Activated naive CD8-positive, alpha-beta T cell treated with anti-CD3 and anti-CD28 coated beads, Interleukin-2, amount 50 U/mL, for 24 hours (primary cell): Measurements from ENCODE around the gene CNPY3.
"Not testable (repeated sequence)": the region's sequence is repeated elsewhere in the genome, so short reads cannot be mapped to it uniquely, and the experiment has no call there.

ENCODE experiments used
- ATAC-seq: fragments of 150-1000 bp; cut with Tn5 transposase; one replicate; pipeline ENCODE4 v1.10.0; 2021
- DNase-seq: peaks from one replicate; pipeline ENCODE4 v3.0.0; 2021
- H3K27ac Mint-ChIP-seq: one replicate; pipeline ENCODE4 v1.8.0; 2021; ENCODE audit warnings: mild to moderate bottlenecking, mixed read lengths
- H3K27me3 Mint-ChIP-seq: one replicate; pipeline ENCODE4 v1.8.0; 2021; ENCODE audit warnings: mixed read lengths
- H3K36me3 Mint-ChIP-seq: one replicate; pipeline ENCODE4 v1.8.0; 2021; ENCODE audit warnings: low read depth, mixed read lengths
- H3K4me1 Mint-ChIP-seq: one replicate; pipeline ENCODE4 v1.8.0; 2021; ENCODE audit warnings: mixed read lengths
- H3K4me3 Mint-ChIP-seq: one replicate; pipeline ENCODE4 v1.8.0; 2021; ENCODE audit warnings: mild to moderate bottlenecking, moderate library complexity, mixed read lengths
- H3K9me3 Mint-ChIP-seq: one replicate; pipeline ENCODE4 v1.8.0; 2021; ENCODE audit warnings: mixed read lengths

Gene CNPY3

DNA sequence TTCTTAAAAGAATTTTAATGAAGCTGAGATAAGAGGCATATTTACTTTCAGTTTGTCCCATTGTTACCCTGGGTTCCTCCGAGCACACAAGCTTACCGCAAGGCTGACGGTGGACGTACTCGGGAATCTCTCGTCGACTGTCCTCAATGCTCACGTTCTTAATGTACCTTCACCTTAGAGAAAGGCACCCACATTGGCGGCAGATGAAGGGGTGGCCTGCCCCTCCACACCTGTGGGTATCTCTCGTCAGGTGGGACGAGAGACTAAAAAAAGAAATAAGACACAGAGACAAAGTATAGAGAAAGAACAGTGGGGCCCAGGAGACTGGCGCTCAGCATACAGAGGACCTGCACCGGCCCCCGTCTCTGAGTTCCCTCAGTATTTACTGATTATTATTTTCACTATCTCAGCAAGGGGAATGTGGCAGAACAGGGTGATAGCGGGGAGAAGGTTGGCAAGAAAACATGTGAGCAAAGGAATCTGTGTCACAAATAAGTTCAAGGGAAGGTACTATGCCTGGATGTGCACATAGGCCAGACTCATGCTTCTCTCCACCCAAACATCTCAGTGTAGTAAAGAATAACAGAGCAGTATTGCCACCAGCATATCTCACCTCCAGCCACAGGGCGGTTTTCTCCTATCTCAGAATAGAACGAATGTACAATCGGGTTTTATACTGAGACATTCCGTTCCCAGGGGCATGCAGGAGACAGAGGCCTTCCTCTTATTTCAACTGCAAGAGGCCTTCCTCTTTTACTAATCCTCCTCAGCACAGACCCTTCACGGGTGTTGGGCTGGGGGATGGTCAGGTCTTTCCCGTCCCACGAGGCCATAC is 26.6 kb upstream of the CNPY3 start:
- not testable (repeated sequence) for H3K9me3 Mint-ChIP-seq, H3K27ac Mint-ChIP-seq, H3K4me3 Mint-ChIP-seq, DNase-seq, H3K36me3 Mint-ChIP-seq, H3K27me3 Mint-ChIP-seq, ATAC-seq
- H3K4me1 Mint-ChIP-seq = peaks cover 10% of the 10 kb centered on the region

DNA sequence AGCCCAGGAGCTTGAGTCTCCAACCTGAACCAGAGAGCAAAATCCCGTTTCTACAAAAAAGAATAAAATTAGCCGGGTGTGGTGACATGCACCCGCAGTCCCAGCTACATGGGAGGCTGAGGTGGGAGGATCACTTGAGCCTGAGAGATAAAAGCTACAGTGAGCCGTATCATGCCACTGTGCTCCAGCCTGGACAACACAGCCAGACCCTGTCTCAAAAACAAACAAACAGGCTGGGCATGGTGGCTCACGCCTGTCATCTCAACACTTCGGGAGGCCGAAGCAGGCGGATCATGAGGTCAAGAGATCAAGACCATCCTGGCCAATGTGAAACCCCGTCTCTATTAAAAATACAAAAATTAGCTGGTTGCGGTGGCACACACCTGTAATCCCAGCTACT is 24.8 kb upstream of the CNPY3 start:
- H3K9me3 Mint-ChIP-seq = no peaks in the 10 kb centered on the region
- no peaks in the 10 kb centered on the region for H3K36me3 Mint-ChIP-seq
- peaks cover 8% of the 10 kb centered on the region for H3K4me1 Mint-ChIP-seq
- ATAC-seq = no peak
- DNase-seq = no peak
- no peak overlapping the region for H3K4me3 Mint-ChIP-seq
- H3K27me3 Mint-ChIP-seq = no peaks in the 10 kb centered on the region
- no peak overlapping the region for H3K27ac Mint-ChIP-seq

DNA sequence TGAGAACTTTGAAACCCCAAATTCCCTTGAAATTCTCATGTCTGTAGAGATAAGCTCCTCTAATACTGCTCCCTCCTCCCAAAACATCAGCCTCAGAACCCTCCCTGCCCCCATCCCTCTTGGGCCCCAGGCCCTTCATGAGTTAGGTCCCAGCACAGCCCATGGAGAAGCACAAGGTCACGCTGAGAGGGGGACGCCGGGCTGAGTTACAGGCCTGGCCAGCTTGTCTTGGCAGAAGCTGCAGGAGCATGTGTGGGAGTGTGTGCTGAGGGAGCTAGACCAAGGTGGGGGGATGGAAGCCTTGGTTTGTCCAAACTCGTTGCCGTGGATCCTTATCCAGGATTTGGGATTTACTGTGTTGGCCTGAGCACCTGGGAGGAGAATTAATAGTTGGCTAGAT is 21.9 kb upstream of the CNPY3 start:
- Mint-ChIP-seq H3K9me3 (no peaks in the 10 kb centered on the region), H3K4me1 (peaks cover 3% of the 10 kb centered on the region)

DNA sequence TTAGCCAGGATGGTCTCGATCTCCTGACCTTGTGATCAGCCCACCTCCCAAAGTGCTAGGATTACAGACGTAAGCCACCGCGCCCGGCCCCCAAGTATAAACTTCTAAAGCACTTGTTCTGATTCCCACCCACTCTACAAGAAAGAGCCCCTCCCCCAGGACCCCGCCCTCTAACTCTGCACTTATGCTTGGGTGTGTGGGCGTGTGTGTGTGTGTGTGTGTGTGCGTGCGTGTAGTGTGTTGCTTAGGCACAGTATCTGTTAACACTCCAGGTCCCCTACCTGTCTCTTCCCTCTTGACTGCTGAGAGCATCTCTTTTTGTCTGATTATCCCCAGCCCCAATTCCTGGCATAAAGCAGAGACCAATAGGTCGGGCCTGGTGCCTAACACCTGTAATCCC is 19.4 kb upstream of the CNPY3 start:
- ATAC-seq = no peak
- DNase-seq = no peak
- Mint-ChIP-seq H3K4me1 (peaks cover 3% of the 10 kb centered on the region), H3K36me3 (no peaks in the 10 kb centered on the region), H3K27ac (no peak overlapping the region), H3K9me3 (no peaks in the 10 kb centered on the region), H3K27me3 (peaks cover 17% of the 10 kb centered on the region), H3K4me3 (no peak overlapping the region)

More for the DNA sequence above, 21.9 kb upstream of the CNPY3 start:
- H3K27me3 Mint-ChIP-seq = peaks cover 5% of the 10 kb centered on the region
- no peak for ATAC-seq
- H3K4me3 Mint-ChIP-seq = no peak overlapping the region
- no peak for DNase-seq
- no peaks in the 10 kb centered on the region for H3K36me3 Mint-ChIP-seq
- no peak overlapping the region for H3K27ac Mint-ChIP-seq

DNA sequence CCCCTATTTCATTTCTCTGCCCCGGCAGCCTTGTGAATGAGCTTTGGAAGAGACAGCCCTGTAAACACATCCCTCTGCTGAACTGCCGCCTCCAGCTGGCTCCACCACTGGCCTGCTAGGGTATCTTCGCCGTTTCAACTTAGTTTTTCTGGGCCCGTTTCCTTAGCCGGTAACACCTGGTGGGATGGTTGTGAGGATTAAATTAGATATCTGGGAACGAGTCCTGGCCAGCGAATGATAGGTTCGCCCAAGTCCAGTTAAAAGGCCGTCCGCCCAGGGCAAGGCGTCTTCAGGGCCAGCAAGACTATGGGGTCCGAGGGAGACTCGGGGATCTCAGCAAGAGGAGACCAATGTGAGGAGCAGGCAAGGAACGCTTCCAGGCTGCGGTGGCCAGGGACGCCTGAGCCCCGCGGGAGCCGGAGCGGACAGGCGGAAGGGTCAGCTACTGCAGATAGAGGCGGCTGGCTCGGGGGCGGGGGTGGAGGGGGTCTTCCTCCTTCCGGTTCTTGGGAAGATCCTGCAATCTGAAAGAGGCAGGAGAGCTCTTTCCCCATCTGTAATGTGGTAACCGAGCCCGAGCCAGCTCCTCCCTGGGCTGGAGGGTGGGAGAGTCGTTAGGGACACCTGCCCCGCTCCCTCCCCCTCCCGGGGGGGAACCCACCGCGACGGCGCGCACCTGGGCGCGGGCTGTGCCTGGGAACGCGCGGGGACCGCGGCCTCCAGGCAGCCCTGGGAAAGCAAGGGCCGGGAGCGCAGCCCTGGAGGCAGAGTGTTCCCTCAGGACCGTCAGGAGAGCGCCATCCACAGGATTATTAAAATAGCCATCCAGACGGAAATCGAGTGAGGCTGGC is 17.9 kb upstream of the CNPY3 start:
- Mint-ChIP-seq H3K4me1 (peaks cover 3% of the 10 kb centered on the region), H3K27me3 (peaks cover 17% of the 10 kb centered on the region), H3K36me3 (no peaks in the 10 kb centered on the region), H3K4me3 (peak overlapping the region; percentile 29), H3K9me3 (no peaks in the 10 kb centered on the region), H3K27ac (no peak overlapping the region)
- no peak for DNase-seq
- ATAC-seq = no peak

DNA sequence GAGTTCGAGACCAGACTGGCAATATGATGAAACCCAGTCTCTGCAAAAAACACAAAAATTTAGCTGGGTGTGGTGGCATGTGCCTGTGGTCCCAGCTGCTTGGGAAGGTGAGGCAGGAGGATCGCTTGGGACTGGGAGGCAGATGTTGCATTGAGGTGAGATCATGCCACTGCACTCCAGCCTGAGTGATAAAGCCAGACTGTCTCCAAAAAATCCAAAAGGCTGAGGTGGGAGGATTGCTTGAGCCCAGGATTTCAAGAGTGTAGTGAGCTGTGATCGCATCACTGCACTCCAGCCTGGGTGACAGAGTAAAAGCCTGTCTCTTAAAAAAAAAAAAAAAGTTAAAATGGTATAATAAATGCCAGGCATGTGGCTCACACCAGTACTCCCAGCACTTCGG is 14.7 kb upstream of the CNPY3 start:
- H3K27ac Mint-ChIP-seq = no peak overlapping the region
- H3K27me3 Mint-ChIP-seq = peaks cover 17% of the 10 kb centered on the region
- DNase-seq (no peak), ATAC-seq (no peak)
- H3K36me3 Mint-ChIP-seq = no peaks in the 10 kb centered on the region
- H3K4me3 Mint-ChIP-seq = no peak overlapping the region
- H3K4me1 Mint-ChIP-seq = peaks cover 3% of the 10 kb centered on the region
- no peaks in the 10 kb centered on the region for H3K9me3 Mint-ChIP-seq

DNA sequence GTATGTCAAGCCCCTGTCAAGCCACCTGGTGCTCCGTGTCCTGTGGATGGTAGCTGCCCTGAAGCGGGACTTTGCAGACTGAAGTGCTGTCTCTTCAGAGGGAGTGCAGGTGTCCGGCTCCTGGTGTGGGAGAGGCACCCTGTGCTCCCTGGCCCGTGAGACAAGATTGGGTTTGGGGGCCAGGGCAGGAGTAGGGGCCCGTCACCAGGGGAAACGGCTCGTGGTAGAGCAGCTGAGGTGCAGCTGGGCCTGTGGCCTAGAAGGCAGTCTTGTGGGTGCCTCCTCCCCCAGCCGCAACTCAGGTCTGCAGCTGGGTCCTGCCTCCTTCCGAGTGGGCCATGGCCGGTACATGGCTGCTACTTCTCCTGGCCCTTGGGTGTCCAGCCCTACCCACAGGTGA is 13.5 kb upstream of the CNPY3 start, which contains the start of gene PTCRA:
Gene PTCRA, plus strand, starts transcription at position 322 of the 400 bp plus-strand sequence. Its CDS starts 17 bp downstream, at position 339.
- no peak within 1 kb of the TSS for H3K27ac Mint-ChIP-seq
- no peaks in the 10 kb centered on the region for H3K36me3 Mint-ChIP-seq
- H3K27me3 Mint-ChIP-seq = peaks cover 17% of the 10 kb centered on the region
- H3K4me3 Mint-ChIP-seq = no peak within 1 kb of the TSS
- H3K9me3 Mint-ChIP-seq = no peaks in the 10 kb centered on the region
- H3K4me1 Mint-ChIP-seq = peaks cover 3% of the 10 kb centered on the region
- DNase-seq (no peak), ATAC-seq (peak; percentile 40)

DNA sequence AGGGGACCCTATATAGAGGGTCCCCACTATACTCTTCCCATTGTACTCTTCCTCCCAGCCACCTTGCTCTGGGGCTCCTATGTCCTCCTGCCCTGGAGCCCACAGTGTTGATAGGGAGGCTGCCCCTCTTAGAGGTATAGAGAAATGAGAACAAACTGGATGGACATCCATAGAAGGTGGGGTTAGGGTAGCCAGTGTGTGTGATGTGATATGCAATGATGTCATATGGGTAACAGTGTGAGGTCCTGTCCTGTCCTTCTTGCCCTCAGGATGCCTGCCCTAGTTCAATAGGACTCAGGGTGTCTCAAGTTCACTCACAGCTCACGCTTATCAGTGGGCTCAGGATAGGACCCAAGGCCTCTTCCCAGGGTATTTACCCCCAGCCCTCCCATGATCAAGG is 13.0 kb upstream of the CNPY3 start:
- no peaks in the 10 kb centered on the region for H3K36me3 Mint-ChIP-seq
- no peak overlapping the region for H3K4me3 Mint-ChIP-seq
- no peak for ATAC-seq
- H3K4me1 Mint-ChIP-seq = peaks cover 1% of the 10 kb centered on the region
- no peak for DNase-seq
- no peak overlapping the region for H3K27ac Mint-ChIP-seq
- no peaks in the 10 kb centered on the region for H3K9me3 Mint-ChIP-seq
- peaks cover 14% of the 10 kb centered on the region for H3K27me3 Mint-ChIP-seq

DNA sequence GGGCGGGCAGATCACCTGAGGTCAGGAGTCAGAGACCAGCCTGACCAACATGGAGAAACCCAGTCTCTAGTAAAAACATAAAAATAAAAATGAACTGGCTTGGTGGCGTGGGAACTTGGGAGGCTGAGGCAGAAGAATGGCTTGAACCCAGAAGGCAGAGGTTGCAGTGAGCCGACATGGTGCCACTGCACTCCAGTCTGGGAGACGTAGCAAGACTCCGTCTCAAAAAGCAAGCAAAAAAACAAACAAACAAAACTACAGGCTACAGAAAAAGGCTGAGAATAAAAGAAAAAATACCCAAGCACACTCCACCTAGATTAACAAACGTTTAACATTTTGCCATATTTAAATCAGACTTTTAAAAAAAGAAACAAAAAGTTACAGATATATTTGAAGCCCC is 7.5 kb upstream of the CNPY3 start:
- Mint-ChIP-seq H3K36me3 (no peaks in the 10 kb centered on the region), H3K9me3 (no peaks in the 10 kb centered on the region), H3K27me3 (no peaks in the 10 kb centered on the region), H3K4me3 (no peak overlapping the region), H3K27ac (no peak overlapping the region), H3K4me1 (peaks cover 2% of the 10 kb centered on the region)
- no peak for ATAC-seq
- no peak for DNase-seq

DNA sequence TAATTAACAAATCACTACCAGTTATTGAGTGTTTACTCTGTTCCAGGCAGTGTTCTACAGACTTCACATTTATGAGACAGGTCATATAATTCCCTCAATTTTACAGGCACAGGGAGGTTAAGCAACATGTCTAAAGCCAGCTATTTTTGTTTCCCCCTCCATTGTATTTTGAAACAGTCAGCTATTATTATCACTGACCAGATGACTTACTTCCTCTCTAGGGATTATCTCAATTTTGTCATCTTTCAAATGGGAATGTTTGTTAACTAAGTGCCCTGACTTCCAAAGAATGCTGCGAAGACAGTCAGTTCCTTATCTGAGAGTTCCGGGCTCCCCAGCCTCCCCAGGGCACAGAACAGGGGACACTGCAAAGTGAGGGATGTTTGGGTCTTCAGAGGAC is 5.6 kb upstream of the CNPY3 start:
- no peaks in the 10 kb centered on the region for H3K9me3 Mint-ChIP-seq
- peaks cover 7% of the 10 kb centered on the region for H3K4me1 Mint-ChIP-seq
- DNase-seq (no peak), ATAC-seq (no peak)
- no peaks in the 10 kb centered on the region for H3K27me3 Mint-ChIP-seq
- H3K27ac Mint-ChIP-seq = no peak overlapping the region
- H3K36me3 Mint-ChIP-seq = no peaks in the 10 kb centered on the region
- no peak overlapping the region for H3K4me3 Mint-ChIP-seq

DNA sequence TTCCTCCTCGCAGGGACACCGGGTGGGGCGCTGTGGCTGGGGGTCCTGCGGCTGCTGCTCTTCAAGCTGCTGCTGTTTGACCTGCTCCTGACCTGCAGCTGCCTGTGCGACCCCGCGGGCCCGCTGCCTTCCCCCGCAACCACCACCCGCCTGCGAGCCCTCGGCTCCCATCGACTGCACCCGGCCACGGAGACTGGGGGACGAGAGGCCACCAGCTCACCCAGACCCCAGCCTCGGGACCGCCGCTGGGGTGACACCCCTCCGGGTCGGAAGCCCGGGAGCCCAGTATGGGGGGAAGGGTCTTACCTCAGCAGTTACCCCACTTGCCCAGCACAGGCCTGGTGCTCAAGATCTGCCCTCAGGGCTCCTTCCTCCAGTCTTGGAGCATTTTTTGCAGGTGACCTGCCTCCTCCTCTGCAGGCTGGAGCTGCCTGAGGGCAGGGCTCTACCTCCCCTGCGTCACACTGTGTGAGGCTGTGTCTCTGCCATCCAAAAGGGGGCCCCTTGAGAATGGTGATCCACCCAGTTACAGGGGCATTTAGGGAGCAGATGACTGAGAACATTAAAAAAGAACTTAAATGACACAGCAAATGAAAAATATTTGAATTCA is 3.9 kb upstream of the CNPY3 start:
- Mint-ChIP-seq H3K4me1 (peaks cover 16% of the 10 kb centered on the region), H3K36me3 (peaks cover 3% of the 10 kb centered on the region)
- ATAC-seq = no peak

DNA sequence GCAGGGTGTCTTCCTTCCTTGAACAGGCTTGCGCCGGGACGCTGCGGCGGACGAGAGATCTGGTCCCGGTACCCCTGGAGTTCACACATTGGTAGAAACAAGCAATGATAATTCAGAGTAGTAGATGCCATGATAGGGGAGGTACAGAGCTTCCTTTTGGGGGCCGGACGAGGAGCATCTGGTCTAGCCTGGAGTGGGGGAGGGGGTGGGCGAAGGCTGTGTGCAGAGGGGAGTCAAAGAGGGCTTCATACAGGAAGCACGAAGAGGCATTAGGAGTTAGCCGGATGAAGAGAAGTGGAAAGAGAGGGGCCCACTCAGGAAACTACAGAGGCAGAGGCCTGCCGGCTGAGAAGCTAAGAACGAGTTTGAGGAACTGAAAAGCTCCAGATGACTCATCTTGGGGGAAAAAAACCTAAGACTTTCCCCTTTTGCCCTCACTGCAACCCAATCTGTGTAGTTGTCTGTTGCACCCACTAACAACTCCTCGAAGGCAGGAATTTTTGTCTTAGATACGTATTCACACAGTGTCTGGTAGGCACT is 611 bp downstream of the CNPY3 start:
- ATAC-seq (peak; percentile 42), DNase-seq (peak; percentile 70)
- peak overlapping the region; percentile 99 for H3K4me3 Mint-ChIP-seq
- no peaks in the 10 kb centered on the region for H3K27me3 Mint-ChIP-seq
- H3K4me1 Mint-ChIP-seq = peaks cover 58% of the 10 kb centered on the region
- peaks cover 28% of the 10 kb centered on the region for H3K36me3 Mint-ChIP-seq
- H3K9me3 Mint-ChIP-seq = no peaks in the 10 kb centered on the region
- H3K27ac Mint-ChIP-seq = peak overlapping the region; percentile 99

More for the DNA sequence above, 3.9 kb upstream of the CNPY3 start:
- Mint-ChIP-seq H3K9me3 (no peaks in the 10 kb centered on the region), H3K27me3 (no peaks in the 10 kb centered on the region), H3K27ac (no peak overlapping the region), H3K4me3 (no peak overlapping the region)
- no peak for DNase-seq

DNA sequence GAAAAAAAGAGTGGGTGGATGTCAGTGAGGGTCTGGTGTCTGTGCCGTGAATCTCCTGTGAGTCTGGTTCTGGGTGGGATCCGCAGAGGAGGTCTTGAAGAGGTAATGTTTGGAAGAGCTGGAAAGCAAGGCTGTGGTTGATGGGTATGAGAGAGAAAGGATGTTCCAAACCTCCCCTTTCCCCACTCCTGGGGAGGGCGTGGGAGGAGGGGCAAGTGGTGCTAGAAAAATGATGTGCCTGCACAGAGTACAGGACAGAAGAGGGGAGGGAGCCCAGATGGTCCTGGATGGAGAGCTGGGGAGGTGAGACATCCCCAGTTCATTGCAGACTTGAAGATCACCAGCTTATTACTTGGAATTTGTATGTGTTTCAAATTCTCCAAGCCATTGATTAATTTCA is 3.1 kb downstream of the CNPY3 start:
- Mint-ChIP-seq H3K36me3 (peaks cover 44% of the 10 kb centered on the region), H3K4me1 (peaks cover 65% of the 10 kb centered on the region), H3K9me3 (no peaks in the 10 kb centered on the region), H3K27ac (peak overlapping the region; percentile 56), H3K27me3 (no peaks in the 10 kb centered on the region), H3K4me3 (peak overlapping the region; percentile 77)
- no peak for DNase-seq
- no peak for ATAC-seq

DNA sequence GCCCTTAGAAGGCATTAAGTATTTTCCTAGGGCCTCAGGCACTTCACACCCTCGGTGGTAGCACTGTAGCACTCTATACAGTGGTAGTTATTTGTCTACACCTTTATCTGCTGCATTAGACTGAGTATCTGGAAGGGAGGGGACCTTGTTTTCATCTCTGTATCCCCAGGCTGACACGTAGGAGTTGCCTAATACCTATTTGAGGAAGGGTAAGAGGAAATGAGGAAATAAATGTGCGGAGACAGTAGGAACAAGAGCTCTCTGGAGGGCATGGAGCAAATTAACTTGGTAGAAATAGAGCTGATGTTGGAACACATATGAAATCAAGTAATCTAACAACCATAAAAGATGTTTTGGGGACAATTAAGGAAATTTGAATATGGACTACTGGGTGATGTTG is 3.9 kb downstream of the CNPY3 start:
- H3K4me3 Mint-ChIP-seq = peak overlapping the region; percentile 77
- peak overlapping the region; percentile 56 for H3K27ac Mint-ChIP-seq
- peaks cover 69% of the 10 kb centered on the region for H3K4me1 Mint-ChIP-seq
- no peaks in the 10 kb centered on the region for H3K9me3 Mint-ChIP-seq
- no peak for ATAC-seq
- peaks cover 49% of the 10 kb centered on the region for H3K36me3 Mint-ChIP-seq
- DNase-seq = no peak
- no peaks in the 10 kb centered on the region for H3K27me3 Mint-ChIP-seq
